HuH-7.5 (cell line): Measurements from ENCODE around the gene TPRA1.

Experiments
- DNase-seq: peaks from one replicate; pipeline ENCODE4 v3.0.0; 2011; ENCODE audit warnings: low spot score

Gene TPRA1

DNA sequence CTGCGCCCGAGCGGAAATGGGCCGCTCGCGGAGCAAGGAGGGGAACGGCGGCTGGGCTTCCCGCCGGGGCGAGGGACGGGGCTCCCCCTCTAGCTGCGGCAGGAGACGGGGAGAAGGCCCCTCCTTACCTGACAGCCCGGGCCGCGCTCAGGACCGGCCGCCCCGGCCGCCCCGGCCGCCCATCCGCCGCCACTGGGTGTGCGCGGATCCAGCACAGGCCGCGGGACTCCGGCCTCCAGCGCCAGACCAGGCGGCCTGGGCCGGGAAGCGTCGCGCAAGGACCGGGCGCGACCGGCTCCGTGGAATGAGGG, 296 bp downstream of the TPRA1 start:
- no peak for DNase-seq

DNA sequence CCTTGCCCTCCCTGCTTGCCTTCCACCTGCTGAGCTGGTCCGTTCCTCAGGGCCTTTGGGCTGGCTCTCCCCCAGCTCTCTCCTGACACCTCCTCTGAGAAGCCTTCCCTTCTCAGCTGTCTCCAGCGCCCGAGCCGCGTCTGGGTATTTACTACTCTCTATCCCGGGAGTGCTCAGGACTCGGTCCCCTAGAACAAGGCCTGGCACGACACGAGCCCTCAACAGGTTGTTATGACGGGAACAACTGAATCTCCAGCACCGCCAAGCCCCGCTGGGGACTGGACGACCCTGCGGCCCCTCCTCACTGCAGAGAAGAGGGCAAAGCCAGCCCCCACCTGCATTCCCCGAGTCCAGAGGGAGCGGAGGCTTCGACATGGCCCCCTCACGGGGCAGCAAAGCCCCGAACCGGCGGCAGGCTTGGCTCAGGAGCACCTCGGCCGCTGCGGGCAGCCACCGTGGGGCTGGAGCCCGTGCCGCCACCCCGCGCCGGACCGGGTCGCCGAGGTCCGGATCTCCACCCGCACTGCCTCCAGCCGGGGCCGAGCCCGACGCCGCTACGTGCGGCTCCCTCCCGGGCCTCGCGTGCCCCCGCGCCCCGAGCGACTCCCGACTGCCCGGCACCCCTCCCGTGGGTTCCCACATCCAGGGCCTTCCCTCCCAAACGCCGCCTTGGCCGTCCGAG, 792 bp downstream of the TPRA1 start:
- peak; percentile 38 for DNase-seq

DNA sequence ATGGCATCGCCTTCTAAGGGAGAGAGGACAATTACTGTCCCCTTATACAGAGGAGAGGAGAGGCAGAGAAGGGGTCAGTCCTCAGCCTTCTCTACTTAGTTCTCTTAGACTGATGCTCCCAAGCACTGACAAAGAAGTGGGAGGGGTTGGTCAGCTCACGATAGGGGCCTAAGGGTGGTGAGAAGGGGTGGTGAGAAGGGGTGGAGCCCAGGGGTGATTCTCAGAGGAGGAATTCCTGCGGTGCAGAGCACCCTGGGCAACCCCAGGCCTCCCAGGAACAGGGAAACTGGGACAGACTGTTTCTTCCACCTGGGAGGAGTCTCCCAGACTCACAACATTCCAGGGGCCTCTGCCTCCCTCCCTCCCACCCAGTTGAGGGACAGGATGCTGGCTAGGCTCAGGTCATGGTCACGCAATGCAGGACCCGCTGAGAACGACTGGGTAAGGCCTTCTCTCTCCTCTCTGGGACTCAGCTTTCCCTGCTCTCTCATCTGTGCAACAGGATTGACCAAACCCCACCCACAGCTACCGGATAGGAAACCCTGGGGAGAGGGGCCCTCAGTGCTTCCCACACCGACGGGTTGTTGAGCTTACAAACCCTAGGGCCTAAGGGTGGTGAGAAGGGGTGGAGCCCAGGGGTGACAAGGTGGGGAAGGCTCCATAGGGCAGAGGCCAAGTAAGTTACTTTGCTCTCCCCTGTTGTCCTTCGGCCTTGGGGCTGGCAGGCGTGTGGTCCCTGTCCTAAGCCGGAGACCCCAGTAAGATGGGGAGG, 1.5 kb downstream of the TPRA1 start:
- DNase-seq: peak; percentile 52

DNA sequence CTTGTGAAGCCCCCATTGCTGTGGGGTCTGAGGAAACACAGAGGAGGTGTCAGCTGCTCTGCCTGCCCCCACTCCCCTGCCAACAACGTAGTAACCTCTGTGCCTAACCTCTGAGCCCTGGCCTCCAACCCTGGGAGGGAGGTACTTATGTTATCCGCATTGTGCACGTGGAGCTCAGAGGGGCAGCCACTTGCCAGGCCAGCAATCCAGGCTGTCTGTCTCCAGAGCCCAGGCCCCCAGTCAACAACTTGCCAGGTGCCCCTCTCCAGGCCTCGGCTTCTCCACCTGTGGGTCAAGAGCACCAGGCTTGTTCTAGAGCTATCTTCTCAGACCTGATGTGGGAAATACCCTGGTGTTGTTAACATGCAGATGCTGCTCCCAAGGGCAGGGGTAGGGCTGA, 2.7 kb downstream of the TPRA1 start:
- no peak for DNase-seq

DNA sequence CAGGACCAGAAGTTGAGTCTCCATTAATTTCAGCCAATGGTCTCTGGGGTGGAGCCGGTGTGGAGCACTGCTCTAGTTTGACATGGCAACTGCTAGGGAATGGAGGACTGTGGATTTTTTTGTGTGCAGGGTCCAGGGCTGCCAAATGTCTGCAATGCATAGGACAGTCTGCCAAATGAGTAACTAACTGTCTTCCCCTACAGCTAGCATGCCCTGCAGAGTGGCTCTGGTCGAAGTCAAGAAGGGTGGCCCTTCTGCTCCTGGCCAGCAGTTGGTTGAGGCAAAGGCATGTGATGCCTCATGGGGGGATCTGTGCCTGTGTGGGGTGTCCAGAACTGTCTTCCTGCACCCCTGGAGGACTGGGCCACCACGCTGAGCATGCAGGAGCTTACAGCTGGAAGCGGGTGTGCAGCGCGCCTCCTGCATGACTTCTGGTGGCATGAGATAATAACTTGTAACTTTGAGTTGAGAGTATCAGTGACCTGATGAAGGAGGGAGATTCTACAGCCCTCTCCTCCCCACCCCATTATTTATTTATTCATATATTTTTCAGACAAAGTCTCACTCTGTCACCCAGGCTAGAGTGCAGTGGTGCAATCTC, 4.6 kb downstream of the TPRA1 start:
- DNase-seq: no peak

DNA sequence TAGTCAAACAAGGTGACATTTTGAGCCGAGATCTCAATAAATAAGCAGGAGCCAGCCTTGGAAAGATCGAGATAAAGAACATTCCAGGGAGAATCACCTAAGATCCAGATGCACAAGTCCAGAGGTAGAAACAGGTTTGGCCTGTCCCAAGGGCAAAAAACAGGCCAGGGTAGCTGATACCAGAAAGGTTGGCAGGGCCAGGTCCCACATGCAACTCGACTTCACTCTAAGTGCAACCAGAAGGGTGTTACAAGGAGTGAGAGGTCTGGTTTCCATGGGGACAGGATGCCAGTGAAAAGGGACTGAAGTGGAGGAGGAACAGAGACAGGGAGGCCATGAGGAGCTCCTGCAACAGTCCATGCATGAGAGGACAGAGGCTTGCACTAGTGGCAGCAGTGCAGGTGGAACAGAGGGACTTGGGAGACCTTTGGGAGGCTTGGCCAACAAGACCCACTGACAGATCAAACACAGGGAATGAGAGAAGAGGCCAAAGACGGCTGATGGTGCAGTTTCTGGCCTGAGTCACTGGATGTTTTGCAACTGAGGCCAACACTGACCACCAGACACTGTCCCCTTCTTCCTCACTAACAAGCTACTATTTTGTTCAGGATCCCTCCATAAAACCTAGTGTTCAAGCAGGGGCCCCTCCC, 5.2 kb downstream of the TPRA1 start:
- no peak for DNase-seq

DNA sequence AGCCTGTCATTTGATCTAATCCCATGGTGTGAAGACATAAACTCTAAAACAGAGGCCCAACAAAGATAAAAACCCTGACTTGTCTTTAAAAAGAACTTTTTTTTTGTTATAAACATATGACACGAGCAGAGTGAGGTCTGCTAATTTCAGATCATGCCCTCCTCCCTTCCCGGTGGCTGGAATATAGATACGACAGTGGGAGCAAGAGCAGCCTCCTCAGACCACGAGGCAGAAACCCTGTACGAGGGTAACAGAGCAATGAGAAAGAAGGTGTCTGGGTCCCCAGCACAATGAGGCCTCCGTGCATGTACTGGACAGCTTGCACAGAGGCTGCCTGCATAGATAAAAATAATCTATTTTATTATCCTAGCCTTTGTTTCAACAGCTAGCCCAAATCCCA, 5.8 kb downstream of the TPRA1 start:
- DNase-seq: no peak

DNA sequence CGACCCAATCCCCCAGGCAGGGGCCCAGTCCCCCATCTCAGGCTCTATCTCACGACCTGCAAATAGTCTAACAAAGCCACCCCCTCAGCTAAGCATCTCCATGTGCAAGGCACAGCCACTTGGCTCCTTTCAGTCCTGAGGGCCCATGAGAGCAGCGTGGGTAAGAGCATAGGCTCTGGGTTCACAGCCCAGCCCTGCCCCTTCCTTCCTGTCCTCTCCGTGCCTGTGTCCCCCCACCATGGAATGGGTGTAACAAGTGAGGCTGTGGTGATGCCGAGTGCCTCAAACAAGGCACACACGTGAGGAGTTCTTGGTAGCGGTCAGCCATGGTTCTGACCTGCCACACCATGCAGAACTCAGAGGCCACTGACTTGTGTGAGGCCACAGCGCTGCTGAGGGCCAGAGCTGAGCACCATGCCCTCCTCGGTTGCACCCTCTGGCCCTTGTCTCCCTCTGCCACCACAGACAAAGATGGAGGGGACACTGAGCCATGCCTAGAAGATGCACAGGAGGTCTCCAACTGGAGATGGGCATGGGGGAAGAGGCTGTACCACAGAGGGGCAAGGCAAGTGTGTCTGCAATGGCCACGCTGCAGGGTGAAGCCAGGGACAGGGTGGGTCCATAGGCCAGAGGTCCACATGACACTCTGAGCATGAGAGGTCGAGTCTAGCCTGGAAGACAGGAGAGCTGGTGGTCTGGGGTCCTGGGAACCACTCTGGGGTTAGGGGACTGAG, 10.0 kb downstream of the TPRA1 start:
- DNase-seq: no peak

DNA sequence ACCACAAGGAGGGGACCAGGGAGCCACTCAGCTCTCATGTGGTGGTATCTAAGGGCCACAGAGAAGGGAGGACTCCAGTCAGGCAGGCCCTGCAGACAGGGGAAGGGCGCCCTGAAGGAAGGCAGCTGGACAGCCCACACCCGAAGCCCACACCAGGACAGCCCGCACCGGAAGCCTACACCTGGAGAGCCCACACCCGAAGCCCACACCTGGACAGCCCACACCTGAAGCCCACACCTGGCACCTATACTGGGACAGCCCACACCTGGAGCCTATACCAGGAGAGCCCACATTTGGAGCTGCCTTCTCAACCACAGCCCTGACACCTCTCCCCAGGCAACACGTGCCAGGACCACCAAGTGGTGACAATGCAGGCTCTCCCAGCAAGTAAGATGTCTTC, 11.7 kb downstream of the TPRA1 start:
- no peak for DNase-seq

DNA sequence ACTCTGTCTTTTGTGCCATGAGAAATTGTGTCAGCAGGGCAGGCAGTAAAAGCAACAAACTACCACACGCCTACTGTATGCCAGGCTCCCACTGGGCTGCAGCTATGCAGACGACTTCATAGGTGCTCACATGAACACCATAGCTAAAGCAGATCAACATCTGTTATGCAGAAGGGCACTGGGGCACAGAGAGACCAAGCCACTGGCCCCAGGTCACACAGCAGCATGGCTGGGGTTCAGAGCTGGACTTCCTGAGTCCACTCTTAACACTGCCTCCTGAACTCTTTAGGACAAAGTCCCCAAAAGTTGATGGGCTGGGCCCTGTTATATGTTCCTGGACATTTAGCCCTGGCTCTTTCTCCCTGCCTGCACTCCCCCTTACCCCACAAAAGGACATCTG, 12.4 kb downstream of the TPRA1 start:
- DNase-seq: no peak

DNA sequence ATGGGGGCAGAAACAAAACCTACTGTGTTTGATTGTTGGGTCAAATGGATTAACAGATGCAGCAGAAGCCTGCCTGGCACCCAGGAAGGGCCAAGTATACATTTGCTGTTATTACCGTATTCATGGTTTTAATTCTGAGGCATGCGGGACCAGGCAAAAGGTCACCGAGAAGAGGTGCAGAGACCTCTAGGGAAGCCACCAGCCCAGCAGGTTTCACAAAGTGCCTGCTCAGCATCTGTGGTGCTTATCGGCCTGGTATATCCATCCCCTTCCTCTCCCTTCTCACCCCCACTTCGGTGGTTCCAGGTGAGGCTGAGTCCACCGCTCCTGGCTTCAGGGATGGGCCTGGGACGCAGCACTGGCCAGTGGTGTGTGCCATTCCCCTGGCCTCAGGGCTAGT, 13.1 kb downstream of the TPRA1 start:
- no peak for DNase-seq

DNA sequence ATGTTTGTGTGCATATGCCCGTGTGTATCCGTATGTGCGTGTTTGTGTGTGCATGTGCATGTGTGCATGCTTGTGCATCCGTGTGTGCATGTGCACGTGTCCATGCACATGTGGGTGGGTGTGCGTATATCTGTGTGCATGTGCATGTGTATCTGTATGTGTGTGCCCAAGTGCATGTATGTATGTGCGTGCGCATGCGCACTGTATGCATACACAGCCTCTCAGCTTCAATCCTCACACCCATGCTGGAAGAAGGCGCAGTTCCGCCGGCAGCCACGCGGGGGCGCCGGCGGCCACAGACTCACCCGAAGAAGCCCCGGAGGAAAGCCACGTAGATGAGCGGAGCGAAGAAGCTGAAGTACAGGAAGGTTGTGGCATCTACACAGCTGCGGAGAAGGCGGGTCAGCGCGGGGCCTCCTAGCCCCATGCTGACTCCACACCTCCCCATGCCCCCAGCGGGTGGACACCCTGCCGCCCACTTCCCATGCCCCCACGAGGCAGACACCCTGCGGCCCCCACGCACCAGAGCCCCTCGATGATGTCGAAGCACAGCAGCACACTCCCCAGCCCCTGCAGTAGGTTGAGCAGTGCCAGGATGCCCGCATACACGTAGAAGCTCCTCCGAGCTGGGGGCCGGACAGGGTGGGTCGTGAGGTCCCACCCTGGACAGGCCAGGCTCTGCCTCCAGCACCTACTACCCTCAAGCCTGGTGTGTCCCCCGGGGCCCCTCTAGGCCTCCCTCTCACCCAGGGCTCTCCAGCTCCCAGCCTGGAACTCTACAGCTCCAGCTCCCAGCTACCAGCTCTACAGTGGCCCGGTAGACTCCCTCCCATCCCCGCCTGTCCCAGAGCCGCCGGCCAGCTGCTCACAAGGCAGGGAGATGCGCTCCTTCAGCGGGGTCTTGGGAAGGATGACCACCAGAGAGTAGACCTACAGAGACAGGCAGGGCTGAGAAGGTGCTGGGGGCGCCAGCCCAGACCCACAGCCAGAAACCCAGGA, 15.4 kb downstream of the TPRA1 start:
- peak; percentile 96 for DNase-seq

DNA sequence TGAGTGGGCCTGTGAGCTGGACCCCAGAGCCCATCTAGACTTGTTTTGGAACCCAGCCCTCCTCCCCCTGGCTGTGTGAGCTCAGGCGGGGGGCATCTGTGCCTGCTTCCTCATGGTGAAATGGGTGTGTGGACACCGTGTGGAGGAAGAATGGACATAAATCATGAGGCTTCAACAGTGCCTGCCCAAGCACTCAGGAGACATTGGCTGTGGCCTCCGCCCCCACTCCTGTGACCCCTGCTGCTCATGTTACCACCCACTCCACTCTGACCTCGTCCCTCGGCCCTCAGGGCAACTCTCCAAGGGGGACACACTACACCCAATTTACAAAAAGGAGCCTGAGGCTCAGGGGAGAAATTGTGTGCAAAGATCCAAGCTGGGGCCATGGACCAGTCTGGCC, 16.6 kb downstream of the TPRA1 start:
- DNase-seq: no peak

DNA sequence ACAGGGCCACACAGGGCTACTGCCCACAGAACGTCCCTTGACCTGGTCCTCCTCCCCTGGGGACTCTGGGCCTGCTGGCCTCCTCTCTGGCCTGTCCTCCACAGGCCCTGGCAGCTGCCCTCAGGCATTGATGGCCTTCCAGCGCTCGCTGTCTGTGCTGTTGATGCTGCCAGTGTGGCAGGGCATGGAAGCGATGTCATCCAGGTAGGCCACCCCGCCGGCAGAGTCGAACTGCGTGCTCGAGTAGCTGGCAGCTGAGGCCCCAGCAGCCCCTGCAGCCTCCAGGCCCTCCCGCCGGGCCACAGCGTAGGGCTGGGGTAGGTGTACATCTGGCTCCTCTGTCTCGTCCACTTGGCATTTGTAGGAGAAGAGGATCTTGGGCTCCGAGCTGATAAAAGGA, 17.1 kb downstream of the TPRA1 start:
- DNase-seq: no peak

DNA sequence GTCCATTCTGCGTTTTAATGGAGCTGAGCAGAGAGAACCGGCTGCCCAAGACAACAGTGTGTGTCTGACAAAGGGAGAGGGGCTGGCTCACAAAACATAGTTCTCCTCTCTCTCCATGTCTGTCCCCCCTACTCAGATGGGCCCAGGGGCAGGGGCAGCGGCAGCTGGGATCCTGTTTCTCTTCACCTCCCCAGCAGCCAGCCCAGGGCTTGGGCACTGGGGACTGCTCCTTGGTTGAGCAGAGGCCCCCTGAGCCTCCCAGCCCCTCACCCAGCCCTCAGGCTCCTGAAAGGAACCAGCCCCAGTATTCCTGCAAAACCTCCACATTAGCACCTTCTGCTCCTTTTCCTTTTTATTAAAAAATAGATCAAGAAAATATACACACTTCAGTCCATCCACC, 17.8 kb downstream of the TPRA1 start:
- DNase-seq: no peak

DNA sequence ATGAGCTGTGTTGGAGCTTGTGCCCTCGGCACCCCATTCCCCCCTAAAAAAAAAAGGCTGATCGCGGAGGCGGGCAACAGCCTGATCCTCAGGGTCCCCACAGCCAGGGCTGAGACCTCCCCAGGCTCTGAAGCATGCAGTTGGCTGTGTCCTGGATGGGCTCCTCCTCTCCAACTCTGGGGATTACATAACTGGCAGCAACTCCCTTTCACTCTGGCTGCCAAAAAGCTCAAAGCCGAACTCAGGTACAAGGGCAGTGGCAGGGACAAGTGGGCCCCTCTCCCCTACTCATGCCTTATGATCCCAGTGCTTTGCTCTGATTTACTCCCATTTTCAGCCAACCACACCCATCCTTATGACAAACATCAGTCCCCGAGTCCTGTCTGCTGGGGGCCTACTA, 18.3 kb downstream of the TPRA1 start:
- DNase-seq: no peak

DNA sequence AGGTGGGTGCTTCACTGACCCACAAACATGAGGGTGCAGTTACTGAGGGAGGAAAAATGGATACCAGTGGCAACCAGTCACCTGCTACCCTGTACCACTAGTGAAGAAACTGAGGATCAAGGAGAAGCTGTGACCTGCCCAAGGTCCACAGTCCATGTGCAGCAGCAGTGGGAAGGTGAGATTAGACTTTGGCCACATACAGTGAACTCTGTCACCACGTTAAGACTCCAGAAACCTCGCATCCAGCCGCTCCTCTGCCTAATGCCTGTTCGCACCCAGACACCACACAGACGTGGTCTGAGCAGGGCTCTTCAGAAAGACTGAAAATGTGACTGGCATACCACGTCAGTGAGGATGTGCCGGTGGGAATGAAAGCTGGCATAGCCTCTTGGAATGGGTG, 20.0 kb downstream of the TPRA1 start:
- DNase-seq: no peak

DNA sequence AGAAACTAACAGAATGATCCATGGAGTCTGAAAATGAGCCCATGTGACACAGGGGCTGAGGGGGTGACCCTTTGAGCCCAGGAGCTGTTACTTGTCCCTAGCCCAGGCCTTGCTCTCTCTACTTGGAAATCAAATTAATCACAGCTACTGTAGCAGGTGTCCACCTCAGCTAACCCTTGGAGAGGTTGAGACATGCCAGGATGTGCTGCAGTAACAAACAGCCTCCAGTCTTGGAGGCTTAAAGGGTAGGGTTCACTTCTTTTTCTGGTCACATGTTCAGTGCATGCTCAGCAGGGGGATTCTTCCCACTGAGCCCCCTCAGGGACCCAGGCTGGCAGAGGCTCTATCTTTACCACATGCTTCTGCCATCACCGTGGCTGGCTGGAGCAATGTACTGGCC, 21.4 kb downstream of the TPRA1 start:
- DNase-seq: no peak

DNA sequence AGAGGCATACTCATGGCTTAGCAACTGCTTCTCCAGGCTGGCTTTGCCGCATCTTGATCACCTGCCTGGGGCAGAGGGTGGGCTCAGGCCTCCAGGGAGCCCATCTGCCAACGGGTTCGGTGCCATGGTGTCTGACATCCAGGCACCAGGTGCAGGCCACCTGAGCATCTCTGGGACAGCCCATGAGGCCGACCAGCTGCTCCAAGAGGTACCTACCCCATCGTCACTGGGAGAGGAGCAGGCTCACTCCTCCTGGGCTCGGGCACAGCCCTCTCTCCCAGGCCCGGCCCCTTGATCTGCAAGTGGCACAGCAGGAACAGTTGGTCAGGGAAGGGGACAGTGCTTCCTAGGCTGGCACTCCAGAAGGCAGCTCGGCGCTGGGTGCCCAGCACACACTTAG, 21.9 kb downstream of the TPRA1 start:
- DNase-seq: no peak

DNA sequence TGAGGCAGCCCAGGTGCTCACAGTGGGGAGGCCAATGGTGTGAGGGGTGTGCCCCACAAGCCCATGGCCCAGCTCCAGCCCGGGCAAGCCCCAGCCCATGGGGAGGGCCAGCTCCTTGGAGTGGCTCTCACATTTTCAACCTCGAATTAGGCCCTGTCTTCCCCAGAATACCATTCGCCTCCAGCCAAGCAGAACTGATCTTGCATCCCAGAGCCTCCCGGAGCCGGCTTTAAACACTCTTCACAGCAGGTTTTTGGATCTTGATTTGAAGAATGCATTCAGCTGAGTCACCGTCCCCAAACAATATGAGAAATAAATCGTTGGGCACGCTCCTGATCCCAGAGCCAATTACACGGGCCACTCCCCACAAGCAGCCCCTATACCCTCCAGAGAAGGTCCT, 23.7 kb downstream of the TPRA1 start:
- DNase-seq: no peak

DNA sequence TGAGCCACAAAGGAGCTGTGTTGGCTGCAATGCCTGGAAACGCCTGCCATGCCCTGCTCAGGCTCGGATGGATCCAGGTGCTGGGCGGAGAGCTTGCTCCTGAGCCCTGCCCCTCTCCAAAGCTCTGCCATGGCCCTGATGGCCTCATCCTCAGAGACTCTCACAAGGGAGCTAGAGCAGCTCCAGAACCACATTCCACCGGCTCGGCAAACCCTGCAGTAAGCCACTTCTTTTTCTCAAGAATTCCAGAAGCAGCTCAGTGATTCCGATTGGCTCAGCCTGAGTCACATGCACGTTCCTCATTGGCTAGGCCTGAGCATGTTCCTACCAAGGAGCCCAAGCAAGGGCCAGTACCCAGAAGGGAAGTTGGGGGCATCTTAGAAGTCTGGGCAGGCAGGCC, 24.8 kb downstream of the TPRA1 start:
- no peak for DNase-seq
